HL-60/S4 treated with retinoic acid at 250 ng/mL for 4 days and 3 days (cell line): ENCODE data around the gene C1QTNF4.
"Not testable (repeated sequence)": the region's sequence is repeated elsewhere in the genome, so short reads cannot be mapped to it uniquely, and the experiment has no call there.

Source experiments
- in situ Hi-C: fragments of 300-500 bp; cut with MboI; formaldehyde crosslinking; loops from 2 replicates; pipeline ENCODE4 v1.7.0; 2022; ENCODE audit warnings: low sequenced_read_pairs

Gene C1QTNF4

GRCh38 chr11:47593934-47594855, at the start of gene C1QTNF4:
TSS of gene C1QTNF4 (minus strand) at chr11:47594411. CDS start at chr11:47590810, 3,601 bp downstream.
- in situ Hi-C loops = no loop called here

GRCh38 chr11:47642099-47642855, 48.1 kb upstream of the C1QTNF4 start, which contains the start of gene MTCH2:
TSS of gene MTCH2 (minus strand) at chr11:47642559. CDS start at chr11:47642465, 94 bp downstream.
- in situ Hi-C loops = no loop called here

GRCh38 chr11:47641600-47642098, 47.4 kb upstream of the C1QTNF4 start:
- in situ Hi-C loops = no loop called here

GRCh38 chr11:47640506-47640905, 46.3 kb upstream of the C1QTNF4 start:
- in situ Hi-C loops = not testable (repeated sequence)

- in situ Hi-C loops = not testable (repeated sequence)
Observed at GRCh38 chr11:47636331-47636730, 42.1 kb upstream of the C1QTNF4 start.

GRCh38 chr11:47631473-47631872, 37.3 kb upstream of the C1QTNF4 start:
- in situ Hi-C loops = no loop called here

- in situ Hi-C loops = no loop called here
Observed at GRCh38 chr11:47628026-47628425, 33.8 kb upstream of the C1QTNF4 start.

- in situ Hi-C loops = no loop called here
Observed at GRCh38 chr11:47626234-47626633, 32.0 kb upstream of the C1QTNF4 start.

GRCh38 chr11:47620836-47621378, 26.7 kb upstream of the C1QTNF4 start:
- in situ Hi-C loops = no loop called here

- in situ Hi-C loops = no loop called here
Observed at GRCh38 chr11:47617417-47617809, 23.2 kb upstream of the C1QTNF4 start.

- in situ Hi-C loops = no loop called here
Observed at GRCh38 chr11:47616726-47617416, 22.7 kb upstream of the C1QTNF4 start.

- in situ Hi-C loops = no loop called here
Observed at GRCh38 chr11:47615249-47615648, 21.0 kb upstream of the C1QTNF4 start.

GRCh38 chr11:47611348-47611794, 17.2 kb upstream of the C1QTNF4 start:
- in situ Hi-C loops = no loop called here

GRCh38 chr11:47609675-47610074, 15.5 kb upstream of the C1QTNF4 start:
- in situ Hi-C loops = no loop called here

- in situ Hi-C loops = no loop called here
Observed at GRCh38 chr11:47607380-47607779, 13.2 kb upstream of the C1QTNF4 start.

- in situ Hi-C loops = no loop called here
Observed at GRCh38 chr11:47606731-47607130, 12.5 kb upstream of the C1QTNF4 start.

- in situ Hi-C loops = no loop called here
Observed at GRCh38 chr11:47605921-47606320, 11.7 kb upstream of the C1QTNF4 start.

- in situ Hi-C loops = no loop called here
Observed at GRCh38 chr11:47603295-47603694, 9.1 kb upstream of the C1QTNF4 start.

- in situ Hi-C loops = no loop called here
Observed at GRCh38 chr11:47599902-47600301, 5.7 kb upstream of the C1QTNF4 start.

GRCh38 chr11:47595967-47596366, 1.8 kb upstream of the C1QTNF4 start:
- in situ Hi-C loops = no loop called here

GRCh38 chr11:47595029-47595428, 818 bp upstream of the C1QTNF4 start:
- in situ Hi-C loops = no loop called here
